A549 (cell line): Measurements from ENCODE around the gene C19orf73. TPM values are rescaled to one million over a fixed set of nuclear protein-coding genes. Genes with fewer than 3 reads are reported as not detected.

ENCODE experiments used
- ATAC-seq, 2 experiments: fragments of 200-7000 bp in 1 of 2; fragments of >200 bp in 1 of 2; cut with Nextera tagmentation in 1 of 2; cut with Tn5 transposase in 1 of 2; 3 replicates each; pipeline versions ENCODE4 v1.8.0 to v1.9.1; 2018 to 2020; ENCODE audit warnings: mild to moderate bottlenecking in 1 of 2, moderate library complexity in 1 of 2
- CTCF ChIA-PET: fragments of 300-600 bp; sonication (Branson Sonifier 250); formaldehyde crosslinking; extraction: SDS; loops from one replicate; lab custom pipeline; 2021; ENCODE audit warnings: antibody characterized with exemption, inconsistent platforms; lab: Yijun Ruan, JAX
- POLR2A ChIA-PET: fragments of 350-600 bp; formaldehyde crosslinking; extraction: SDS; loops from one replicate; lab custom pipeline; 2021; ENCODE audit warnings: antibody characterized with exemption, inconsistent platforms; lab: Yijun Ruan, JAX
- DNase-seq, 2 experiments: peaks; one replicate each; pipeline versions ENCODE4 v3.0.0 to v3.0.0-alpha.2; 2011 to 2016; ENCODE audit warnings: low read depth in 1 of 2, low spot score in 1 of 2
- FAIRE-seq: peaks from 2 replicates; lab custom pipeline; 2011; peaks lifted over from hg19 to GRCh38; lab: Jason Lieb, UNC
- H3K27ac ChIP-seq, 2 experiments: fragments of >200 bp; sonication (Bioruptor Twin); formaldehyde crosslinking; 3 replicates each; pipeline ENCODE4 v1.5.1; 2016 to 2017
- H3K4me1 ChIP-seq: fragments of >200 bp; sonication (Bioruptor Twin); formaldehyde crosslinking; 3 replicates; pipeline ENCODE4 v1.6.1; 2016
- H3K4me2 ChIP-seq: fragments of >200 bp; sonication (Bioruptor Twin); formaldehyde crosslinking; 3 replicates; pipeline ENCODE4 v1.6.1; 2016
- H3K4me3 ChIP-seq: fragments of >200 bp; sonication (Bioruptor Twin); formaldehyde crosslinking; 3 replicates; pipeline ENCODE4 v1.5.1; 2016
- H3K9me3 ChIP-seq: fragments of >200 bp; sonication (Bioruptor Twin); formaldehyde crosslinking; 3 replicates; pipeline ENCODE4 v1.6.1; 2016
- BCL3 ChIP-seq: fragments of >200 bp; sonication (Bioruptor Twin); formaldehyde crosslinking; IDR thresholded peaks from 3 replicates; pipeline ENCODE4 v1.6.1; 2016
- CEBPB ChIP-seq, 2 experiments: fragments of >200 bp in 1 of 2; sonication (Bioruptor Twin) in 1 of 2; formaldehyde crosslinking in 1 of 2; IDR thresholded peaks; 2 replicates each; pipeline ENCODE4 v1.6.1; 2012 to 2016
- CTCF ChIP-seq: fragments of >200 bp; sonication (Bioruptor Twin); formaldehyde crosslinking; IDR thresholded peaks from 3 replicates; pipeline ENCODE4 v1.5.1; 2016
- E2F6 ChIP-seq: IDR thresholded peaks from 2 replicates; pipeline ENCODE4 v1.6.1; 2012; ENCODE audit warnings: low read depth, borderline replicate concordance
- FOSL2 ChIP-seq, 2 experiments: fragments of 450-650 bp in 1 of 2; fragments of >200 bp in 1 of 2; sonication (Bioruptor Twin) in 1 of 2; formaldehyde crosslinking; IDR thresholded peaks; 2 replicates each; pipeline versions ENCODE4 v1.5.0 to v1.6.1; 2016 to 2020; ENCODE audit warnings: mild to moderate bottlenecking in 1 of 2, moderate library complexity in 1 of 2
- HEYL ChIP-seq: fragments of 250-450 bp; sonication (Bioruptor Pico); IDR thresholded peaks from 2 replicates; pipeline ENCODE4 v1.8.0; 2021; ENCODE audit warnings: mild to moderate bottlenecking, moderate library complexity
- HOXA7 ChIP-seq: fragments of 250-450 bp; sonication (Bioruptor Pico); IDR thresholded peaks from 2 replicates; pipeline ENCODE4 v1.5.0; 2020; ENCODE audit warnings: mild to moderate bottlenecking, moderate library complexity
- MAFK ChIP-seq: fragments of 450-650 bp; IDR thresholded peaks from 2 replicates; pipeline ENCODE4 v1.6.1; 2014; ENCODE audit not compliant: partially characterized antibody
- NPAS2 ChIP-seq: fragments of 250-450 bp; sonication (Bioruptor Pico); IDR thresholded peaks from 2 replicates; pipeline ENCODE4 v1.8.0; 2022; ENCODE audit warnings: mild to moderate bottlenecking, moderate library complexity, borderline replicate concordance
- NR3C1 ChIP-seq: fragments of >200 bp; sonication (Bioruptor Twin); formaldehyde crosslinking; IDR thresholded peaks from 3 replicates; pipeline ENCODE4 v1.6.1; 2017
- PBX3 ChIP-seq: IDR thresholded peaks from 2 replicates; pipeline ENCODE4 v1.6.1; 2012
- PHF8 ChIP-seq: fragments of 200-600 bp; sonication (generic); IDR thresholded peaks from 2 replicates; pipeline ENCODE4 v1.6.1; 2016; ENCODE audit warnings: low read depth, mild to moderate bottlenecking, antibody characterized with exemption, moderate library complexity, borderline replicate concordance
- POLR2AphosphoS2 ChIP-seq: conservative IDR thresholded peaks from 2 replicates; pipeline ENCODE4 v1.6.1; 2012; ENCODE audit warnings: low read length, improper control_type of control experiment, inconsistent platforms
- RCOR1 ChIP-seq: fragments of 150-350 bp; IDR thresholded peaks from 2 replicates; pipeline ENCODE4 v1.6.1; 2014; ENCODE audit warnings: antibody characterized with exemption, low read length, low read depth
- TP53 ChIP-seq: fragments of 250-450 bp; sonication (Bioruptor Pico); IDR thresholded peaks from 2 replicates; pipeline ENCODE4 v1.5.0; 2021; ENCODE audit warnings: mild to moderate bottlenecking, moderate library complexity
- USF2 ChIP-seq: fragments of 450-650 bp; IDR thresholded peaks from 2 replicates; pipeline ENCODE4 v1.6.1; 2014; ENCODE audit warnings: antibody characterized with exemption
- ZFP36 ChIP-seq: fragments of 450-650 bp; IDR thresholded peaks from 2 replicates; pipeline ENCODE4 v1.6.1; 2014; ENCODE audit warnings: borderline replicate concordance; ENCODE audit not compliant: partially characterized antibody
- ZNF302 ChIP-seq: fragments of 250-450 bp; sonication (Bioruptor Pico); IDR thresholded peaks from 2 replicates; pipeline ENCODE4 v1.9.0; 2021; ENCODE audit warnings: inconsistent platforms, mild to moderate bottlenecking, moderate library complexity
- WGBS: methylation state at CpG from one replicate; pipeline ENCODE4 v1.1.6; 2017; ENCODE audit errors: missing lambda C conversion rate; 5-methylcytosine and 5-hydroxymethylcytosine counted together
- polyA plus RNA-seq, 4 experiments: library from polyadenylated mRNA; depleted of rRNA in 3 of 4; stranded (reverse); fragments of >200 nt; fragmentation: RNase III in 1 of 4; extraction: RNeasy Plus Mini Kit Qiagen cat#74134 plus additional on column Dnase treatment in 1 of 4; gene quantifications; 2 replicates in 3 of 4; 3 replicates in 1 of 4; pipeline ENCODE4 v1.2.3, GENCODE V29; 2011 to 2017

C19orf73 gene
- polyA plus RNA-seq, 2 of the 4 experiments (the other 2 are of a cell fraction), result 1.8 to 2.2 TPM

GRCh38 chr19:49165111-49165750 is 46.3 kb upstream of the C19orf73 start:
- Histone ChIP-seq H3K4me2 (no peak overlapping the region), H3K27ac (no peak overlapping the region), H3K4me3 (no peak overlapping the region), H3K9me3 (no peaks in the 10 kb centered on the region), H3K4me1 (peaks cover 5% of the 10 kb centered on the region; the same call in 2 of the 3 replicates)
- ChIA-PET POLR2A (no interaction called here), CTCF (interaction anchor here (0.9 to 6.8 kb wide), 6 partner anchors 19 to 227 kb away, joined by 3 to 30 read pairs (median 4); partner anchors contain the start of gene LIN7B)
- no peak for TF ChIP-seq BCL3
- peak; percentile 24 for TF ChIP-seq ZFP36
- DNase-seq (no peak), ATAC-seq (no peak; a peak in 1 of 6 replicates), FAIRE-seq (no peak)
- 85% methylated on average over 24 of the region's 24 CpGs for WGBS

GRCh38 chr19:49161987-49162386 is 43.0 kb upstream of the C19orf73 start:
- DNase-seq (no peak), FAIRE-seq (no peak), ATAC-seq (no peak)
- Histone ChIP-seq H3K4me2 (no peak overlapping the region), H3K4me1 (peaks cover 9% of the 10 kb centered on the region; the same call in 2 of the 3 replicates), H3K9me3 (no peaks in the 10 kb centered on the region), H3K27ac (no peak overlapping the region), H3K4me3 (no peak overlapping the region)
- ChIA-PET CTCF (interaction anchor here (0.7 to 6.8 kb wide), 7 partner anchors 15 to 65 kb away, joined by 3 to 30 read pairs (median 8); no protein-coding TSS in a partner anchor), POLR2A (no interaction called here)
- TF ChIP-seq CTCF, result no peak
- no peak for TF ChIP-seq TP53 (CRISPR knock-in tag)
- TF ChIP-seq CEBPB (IDR thresholded peaks at IDR 0.05), result no peak
- TF ChIP-seq MAFK, result no peak
- TF ChIP-seq HOXA7 (CRISPR knock-in tag), result no peak
- no peak for TF ChIP-seq POLR2AphosphoS2
- TF ChIP-seq BCL3, result no peak
- TF ChIP-seq RCOR1, result no peak
- no peak for TF ChIP-seq ZNF302
- TF ChIP-seq NR3C1, result no peak
- TF ChIP-seq NPAS2 (CRISPR knock-in tag), result no peak
- 90% methylated on average over 4 of the region's 4 CpGs for WGBS

GRCh38 chr19:49160450-49161189 is 41.7 kb upstream of the C19orf73 start:
- ATAC-seq (no peak), DNase-seq (no peak), FAIRE-seq (no peak)
- Histone ChIP-seq H3K4me3 (no peak overlapping the region), H3K27ac (no peak overlapping the region), H3K4me1 (peaks cover 10% of the 10 kb centered on the region; the same call in 2 of the 3 replicates), H3K9me3 (no peaks in the 10 kb centered on the region), H3K4me2 (no peak overlapping the region)
- ChIA-PET POLR2A (interaction anchor here (0.6 kb wide), 1 partner anchor 34 kb away, joined by 4 read pairs; no protein-coding TSS in a partner anchor), CTCF (interaction anchor here (0.6 to 6.8 kb wide), 17 partner anchors 14 to 486 kb away, joined by 3 to 30 read pairs (median 4); partner anchors contain the start of gene LIN7B)
- 92% methylated on average over 13 of the region's 13 CpGs for WGBS
- TF ChIP-seq E2F6, result no peak
- no peak for TF ChIP-seq USF2
- TF ChIP-seq PHF8, result no peak
- no peak for TF ChIP-seq FOSL2 (IDR thresholded peaks at IDR 0.05)
- TF ChIP-seq FOSL2 (CRISPR knock-in tag; IDR thresholded peaks at IDR 0.05), result no peak
- no peak for TF ChIP-seq NPAS2 (CRISPR knock-in tag)
- no peak for TF ChIP-seq CEBPB (IDR thresholded peaks at IDR 0.05)
- TF ChIP-seq HEYL (CRISPR knock-in tag), result no peak
- TF ChIP-seq CTCF, result no peak
- TF ChIP-seq RCOR1, result no peak
- TF ChIP-seq PBX3, result no peak
